Endothelial cell (in vitro differentiated cells): ENCODE data around the gene CBFA2T3. TPM values are rescaled to one million over a fixed set of nuclear protein-coding genes. Genes with fewer than 3 reads are reported as not detected.

Experiments
- DNase-seq: peaks from one replicate; pipeline ENCODE4 v3.0.0; 2021; ENCODE audit warnings: low spot score
- H3K27ac Mint-ChIP-seq: one replicate; pipeline ENCODE4 v1.8.0; 2021; ENCODE audit warnings: mixed read lengths, inconsistent platforms; ENCODE audit not compliant: unreplicated experiment
- H3K27me3 Mint-ChIP-seq: one replicate; pipeline ENCODE4 v1.8.0; 2021; ENCODE audit warnings: mild to moderate bottlenecking, moderate library complexity, mixed read lengths, inconsistent platforms; ENCODE audit not compliant: unreplicated experiment
- H3K36me3 Mint-ChIP-seq: one replicate; pipeline ENCODE4 v1.8.0; 2021; ENCODE audit warnings: mild to moderate bottlenecking, low read depth, mixed read lengths, inconsistent platforms; ENCODE audit not compliant: unreplicated experiment
- H3K4me1 Mint-ChIP-seq: one replicate; pipeline ENCODE4 v1.8.0; 2021; ENCODE audit warnings: mild to moderate bottlenecking, mixed read lengths, inconsistent platforms; ENCODE audit not compliant: unreplicated experiment
- H3K4me3 Mint-ChIP-seq: one replicate; pipeline ENCODE4 v1.8.0; 2021; ENCODE audit warnings: mild to moderate bottlenecking, mixed read lengths, inconsistent platforms; ENCODE audit not compliant: unreplicated experiment
- H3K9me3 Mint-ChIP-seq: one replicate; pipeline ENCODE4 v1.8.0; 2021; ENCODE audit warnings: mixed read lengths, inconsistent platforms; ENCODE audit not compliant: unreplicated experiment
- CTCF ChIP-seq: fragments of 200-600 bp; sonication (generic); IDR thresholded peaks from one replicate; pipeline ENCODE4 v1.5.0; 2021; ENCODE audit warnings: antibody characterized with exemption; ENCODE audit not compliant: unreplicated experiment
- total RNA-seq: library from RNA; stranded (reverse); fragmentation: NEBNext Ultra II Directional; extraction: Animal tissue kit (Norgen Biotek cat#: 25700); gene quantifications from one replicate; pipeline ENCODE4 v1.2.1, GENCODE V29; 2021; ENCODE audit not compliant: unreplicated experiment

The CBFA2T3 gene
- total RNA-seq, 1 donor from 2014 or later, result 1.6 TPM

- Mint-ChIP-seq H3K27me3 (peaks cover 6% of the 10 kb centered on the region), H3K4me1 (no peaks in the 10 kb centered on the region), H3K4me3 (no peak overlapping the region), H3K36me3 (no peaks in the 10 kb centered on the region), H3K27ac (no peak overlapping the region), H3K9me3 (no peaks in the 10 kb centered on the region)
- no peak for TF ChIP-seq CTCF
- no peak for DNase-seq
Measured at GRCh38 chr16:88883946-88884345, 93.1 kb downstream of the CBFA2T3 start.

GRCh38 chr16:88883117-88883895 is 93.7 kb downstream of the CBFA2T3 start:
- no peaks in the 10 kb centered on the region for H3K4me1 Mint-ChIP-seq
- H3K9me3 Mint-ChIP-seq, result no peaks in the 10 kb centered on the region
- TF ChIP-seq CTCF, result no peak
- H3K27me3 Mint-ChIP-seq, result peaks cover 6% of the 10 kb centered on the region
- H3K36me3 Mint-ChIP-seq, result no peaks in the 10 kb centered on the region
- H3K4me3 Mint-ChIP-seq, result no peak overlapping the region
- H3K27ac Mint-ChIP-seq, result no peak overlapping the region
- no peak for DNase-seq

GRCh38 chr16:88882358-88883030 is 94.5 kb downstream of the CBFA2T3 start:
- no peak overlapping the region for H3K4me3 Mint-ChIP-seq
- H3K27ac Mint-ChIP-seq, result no peak overlapping the region
- no peak for DNase-seq
- no peaks in the 10 kb centered on the region for H3K36me3 Mint-ChIP-seq
- no peaks in the 10 kb centered on the region for H3K9me3 Mint-ChIP-seq
- no peak for TF ChIP-seq CTCF
- peaks cover 2% of the 10 kb centered on the region for H3K27me3 Mint-ChIP-seq
- no peaks in the 10 kb centered on the region for H3K4me1 Mint-ChIP-seq

GRCh38 chr16:88881675-88882357 is 95.2 kb downstream of the CBFA2T3 start:
- H3K9me3 Mint-ChIP-seq, result no peaks in the 10 kb centered on the region
- no peak overlapping the region for H3K4me3 Mint-ChIP-seq
- H3K27me3 Mint-ChIP-seq, result peaks cover 2% of the 10 kb centered on the region

More at GRCh38 chr16:88881675-88882357, 95.2 kb downstream of the CBFA2T3 start:
- Mint-ChIP-seq H3K36me3 (no peaks in the 10 kb centered on the region), H3K4me1 (no peaks in the 10 kb centered on the region), H3K27ac (no peak overlapping the region)
- no peak for TF ChIP-seq CTCF
- DNase-seq, result no peak
